Colonic mucosa (tissue), 4 donors: ENCODE results near the gene TLNRD1. TPM values are rescaled to one million over a fixed set of nuclear protein-coding genes. Genes with fewer than 3 reads are reported as not detected.

ENCODE experiments used
- DNase-seq: peaks from one replicate; pipeline ENCODE4 v3.0.0-alpha.2; 2020
- H3K27ac ChIP-seq: fragments of 200-600 bp; one replicate; pipeline ENCODE4 v1.8.0; 2021
- H3K27me3 ChIP-seq: fragments of 200-600 bp; one replicate; pipeline ENCODE4 v1.8.0; 2021
- H3K36me3 ChIP-seq: fragments of 200-600 bp; one replicate; pipeline ENCODE4 v1.8.0; 2021
- H3K4me1 ChIP-seq: fragments of 200-600 bp; one replicate; pipeline ENCODE4 v1.8.0; 2021; ENCODE audit warnings: mild to moderate bottlenecking
- H3K4me3 ChIP-seq: fragments of 200-600 bp; one replicate; pipeline ENCODE4 v1.8.0; 2021
- H3K9ac ChIP-seq, 2 donors: one replicate each; pipeline ENCODE4 v1.7.0; 2013; ENCODE audit warnings: control low read depth in 2 of 2, low read depth in 2 of 2, low read length in 2 of 2
- H3K9me3 ChIP-seq: fragments of 200-600 bp; one replicate; pipeline ENCODE4 v1.8.0; 2021
- intact Hi-C: fragments of 100-400 bp; cut with DNase I; formaldehyde crosslinking; loops from one replicate; pipeline ENCODE4 v1.14.1; 2022
- total RNA-seq, 2 donors: library from RNA; stranded (reverse); fragmentation: NEBNext Ultra II Directional in 1 of 2; extraction: Animal tissue kit (Norgen Biotek cat#: 25700) in 1 of 2; gene quantifications; one replicate each; pipeline ENCODE4 v1.2.1, GENCODE V29; 2021
- TF ChIP-seq, protein P1 (sequence below): fragments of 200-600 bp; IDR thresholded peaks from one replicate; pipeline ENCODE4 v1.8.0; 2022; ENCODE audit warnings: antibody characterized with exemption, mild to moderate bottlenecking
- donor health status: healthy.
- donor health status: DM: no; HTN: no; CAD: no.
- donor health status: DM: no; HTN: no; CAD: no.

The TLNRD1 gene
- total RNA-seq, 2 donors from 2014 or later: 28.5 to 33.3 TPM

DNA sequence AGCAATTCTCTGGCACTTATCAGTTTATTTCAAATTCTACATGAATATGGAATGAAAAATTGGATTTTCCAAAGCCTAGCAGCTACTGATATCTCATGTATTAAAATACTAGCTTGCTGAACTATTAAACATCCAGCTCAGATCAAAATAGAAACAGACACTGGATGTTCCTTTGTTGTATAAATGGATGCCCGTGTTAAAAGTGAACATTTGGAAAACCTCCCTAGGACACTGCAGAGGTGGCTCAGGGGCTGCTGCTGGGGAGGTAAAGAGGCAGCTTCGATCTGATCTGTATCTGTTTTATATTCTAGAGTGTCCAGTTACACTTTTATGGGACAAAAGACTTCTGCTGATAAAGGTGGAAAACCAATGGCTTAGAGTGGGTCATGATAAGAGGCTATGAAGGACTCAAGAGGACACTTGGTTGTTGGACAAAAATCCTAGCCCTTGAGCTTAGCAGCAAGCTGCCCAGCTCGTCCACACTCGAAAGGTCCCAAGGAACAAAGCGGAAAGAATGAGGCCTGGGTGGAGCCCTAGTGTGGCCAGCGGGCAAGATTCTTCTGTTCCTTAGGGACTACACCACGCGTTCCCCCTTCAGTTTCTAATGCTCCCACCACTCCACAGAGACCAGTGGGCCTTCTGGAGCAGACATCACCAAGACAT, 21.1 kb upstream of the TLNRD1 start:
- no peak for DNase-seq
- H3K36me3 ChIP-seq: peaks cover 5% of the 10 kb centered on the region
- no peak overlapping the region for H3K9ac ChIP-seq
- H3K27ac ChIP-seq: no peak overlapping the region
- TF ChIP-seq, protein P1, sequence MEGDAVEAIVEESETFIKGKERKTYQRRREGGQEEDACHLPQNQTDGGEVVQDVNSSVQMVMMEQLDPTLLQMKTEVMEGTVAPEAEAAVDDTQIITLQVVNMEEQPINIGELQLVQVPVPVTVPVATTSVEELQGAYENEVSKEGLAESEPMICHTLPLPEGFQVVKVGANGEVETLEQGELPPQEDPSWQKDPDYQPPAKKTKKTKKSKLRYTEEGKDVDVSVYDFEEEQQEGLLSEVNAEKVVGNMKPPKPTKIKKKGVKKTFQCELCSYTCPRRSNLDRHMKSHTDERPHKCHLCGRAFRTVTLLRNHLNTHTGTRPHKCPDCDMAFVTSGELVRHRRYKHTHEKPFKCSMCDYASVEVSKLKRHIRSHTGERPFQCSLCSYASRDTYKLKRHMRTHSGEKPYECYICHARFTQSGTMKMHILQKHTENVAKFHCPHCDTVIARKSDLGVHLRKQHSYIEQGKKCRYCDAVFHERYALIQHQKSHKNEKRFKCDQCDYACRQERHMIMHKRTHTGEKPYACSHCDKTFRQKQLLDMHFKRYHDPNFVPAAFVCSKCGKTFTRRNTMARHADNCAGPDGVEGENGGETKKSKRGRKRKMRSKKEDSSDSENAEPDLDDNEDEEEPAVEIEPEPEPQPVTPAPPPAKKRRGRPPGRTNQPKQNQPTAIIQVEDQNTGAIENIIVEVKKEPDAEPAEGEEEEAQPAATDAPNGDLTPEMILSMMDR: no peak
- no peaks in the 10 kb centered on the region for H3K9me3 ChIP-seq
- no peaks in the 10 kb centered on the region for H3K4me1 ChIP-seq
- intact Hi-C loops: loop anchor here (10.0 kb wide), 1 partner anchor 125 kb away; no protein-coding TSS in a partner anchor
- H3K4me3 ChIP-seq: no peak overlapping the region
- no peaks in the 10 kb centered on the region for H3K27me3 ChIP-seq

DNA sequence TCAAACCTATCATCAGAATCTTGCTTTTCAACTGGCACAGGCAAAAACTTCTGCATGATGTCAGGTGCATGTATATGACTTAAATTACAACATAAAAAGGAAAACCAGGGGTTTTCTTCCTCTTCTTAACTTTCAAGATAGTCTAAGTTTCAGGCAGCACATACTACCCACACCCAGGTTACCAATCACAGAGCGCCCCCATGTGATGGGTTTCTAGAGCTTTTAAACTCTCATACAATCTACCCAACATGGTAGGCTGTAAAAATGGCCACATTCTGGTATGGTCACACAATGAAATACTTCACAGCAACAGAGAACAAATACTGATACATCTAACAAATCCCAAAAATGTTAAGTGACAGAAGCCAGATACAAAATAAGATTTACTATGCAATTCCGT, 18.5 kb upstream of the TLNRD1 start:
- Histone ChIP-seq H3K9ac (no peak overlapping the region), H3K36me3 (peaks cover 5% of the 10 kb centered on the region), H3K4me1 (no peaks in the 10 kb centered on the region), H3K4me3 (no peak overlapping the region), H3K9me3 (no peaks in the 10 kb centered on the region), H3K27me3 (no peaks in the 10 kb centered on the region), H3K27ac (no peak overlapping the region)
- DNase-seq: no peak
- TF ChIP-seq, protein P1: no peak
- intact Hi-C loops: no loop called here

DNA sequence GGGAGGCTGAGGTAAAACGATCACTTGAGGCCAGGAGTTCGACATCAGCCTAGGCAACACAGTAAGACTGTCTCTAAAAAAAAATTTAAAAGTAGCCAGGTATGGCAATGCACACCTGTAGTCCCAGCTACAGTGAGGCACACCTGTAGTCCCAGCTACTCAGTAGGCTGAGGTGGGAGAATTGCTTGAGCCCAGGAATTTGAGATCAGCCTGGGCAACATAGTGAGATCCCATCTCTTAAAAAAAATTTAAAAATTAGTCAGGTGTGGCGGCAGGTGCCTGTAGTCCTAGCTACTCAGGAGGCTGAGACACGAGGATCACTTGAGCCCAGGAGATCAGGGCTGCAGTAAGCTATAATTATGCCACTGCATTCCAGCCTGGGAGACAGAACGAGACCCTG, 17.9 kb upstream of the TLNRD1 start:
- no peak overlapping the region for H3K4me3 ChIP-seq
- H3K27ac ChIP-seq: no peak overlapping the region
- TF ChIP-seq, protein P1: no peak
- peaks cover 5% of the 10 kb centered on the region for H3K36me3 ChIP-seq
- no peaks in the 10 kb centered on the region for H3K9me3 ChIP-seq
- DNase-seq: no peak
- H3K27me3 ChIP-seq: no peaks in the 10 kb centered on the region
- no peak overlapping the region for H3K9ac ChIP-seq
- peaks cover under 1% of the 10 kb centered on the region for H3K4me1 ChIP-seq
- intact Hi-C loops: no loop called here

DNA sequence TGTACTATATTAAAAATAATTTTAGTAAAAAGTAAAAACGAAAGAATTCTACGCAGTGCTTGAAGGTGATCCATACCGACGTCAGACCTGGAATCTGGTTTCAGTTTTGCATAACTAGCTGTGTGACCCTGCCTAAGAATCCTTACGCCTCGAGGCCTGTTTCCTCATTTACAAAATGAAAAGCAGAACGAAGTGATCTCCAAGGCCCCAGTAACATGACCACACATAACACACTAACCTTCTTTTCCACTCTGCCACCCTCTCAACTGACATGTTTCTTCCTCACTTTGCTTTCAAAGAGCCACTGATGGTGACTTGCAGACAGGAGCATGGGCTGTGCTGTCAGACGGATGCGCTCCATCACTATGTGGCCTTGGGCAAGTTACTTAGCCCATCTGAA, 15.9 kb upstream of the TLNRD1 start:
- H3K4me1 ChIP-seq: peaks cover 9% of the 10 kb centered on the region
- H3K36me3 ChIP-seq: no peaks in the 10 kb centered on the region
- no peak overlapping the region for H3K27ac ChIP-seq
- no peak for DNase-seq
- TF ChIP-seq, protein P1: no peak
- no peaks in the 10 kb centered on the region for H3K9me3 ChIP-seq
- intact Hi-C loops: loop anchor here (5.0 kb wide), 1 partner anchor 282 kb away; no protein-coding TSS in a partner anchor
- no peak overlapping the region for H3K4me3 ChIP-seq
- no peak overlapping the region for H3K9ac ChIP-seq
- no peaks in the 10 kb centered on the region for H3K27me3 ChIP-seq

DNA sequence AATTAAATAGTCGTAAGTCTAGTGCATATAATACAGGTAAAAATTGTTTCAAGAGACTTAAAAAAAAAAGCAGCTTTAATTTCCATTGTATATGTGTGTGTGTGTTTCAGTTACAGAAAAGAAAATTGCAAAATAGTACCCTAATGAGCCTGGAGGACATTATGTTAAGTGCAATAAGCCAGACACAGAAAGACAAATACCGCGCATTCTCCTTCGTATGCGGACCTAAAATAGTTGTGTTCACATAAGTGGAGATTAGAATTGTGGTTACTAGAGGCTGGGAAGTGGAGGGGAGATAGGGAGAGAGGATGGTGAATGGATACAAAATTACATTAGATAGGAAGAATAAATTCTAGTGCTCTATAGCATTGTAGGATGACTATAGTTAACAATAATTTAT, 14.7 kb upstream of the TLNRD1 start:
- H3K9me3 ChIP-seq: no peaks in the 10 kb centered on the region
- H3K9ac ChIP-seq: no peak overlapping the region
- no peak for DNase-seq
- H3K4me1 ChIP-seq: peaks cover 14% of the 10 kb centered on the region
- intact Hi-C loops: loop anchor here (5.0 kb wide), 1 partner anchor 281 kb away; no protein-coding TSS in a partner anchor
- TF ChIP-seq, protein P1: no peak
- H3K36me3 ChIP-seq: no peaks in the 10 kb centered on the region
- H3K27ac ChIP-seq: no peak overlapping the region
- H3K27me3 ChIP-seq: no peaks in the 10 kb centered on the region
- no peak overlapping the region for H3K4me3 ChIP-seq
